Stimulated activated CD4-positive, alpha-beta T cell treated with anti-CD3 and anti-CD28 coated beads, Interleukin-1b, Interleukin-23, amount 100 ng/mL, for 24 hours (primary cell): ENCODE data around the gene CERS4.
"Not testable (repeated sequence)": the region's sequence is repeated elsewhere in the genome, so short reads cannot be mapped to it uniquely, and the experiment has no call there.

Experiments
- DNase-seq, 4 experiments: peaks; one replicate each; pipeline ENCODE4 v3.0.0-alpha.2; 2020; ENCODE audit warnings: low read depth in 4 of 4, low spot score in 1 of 4

The CERS4 gene

DNA sequence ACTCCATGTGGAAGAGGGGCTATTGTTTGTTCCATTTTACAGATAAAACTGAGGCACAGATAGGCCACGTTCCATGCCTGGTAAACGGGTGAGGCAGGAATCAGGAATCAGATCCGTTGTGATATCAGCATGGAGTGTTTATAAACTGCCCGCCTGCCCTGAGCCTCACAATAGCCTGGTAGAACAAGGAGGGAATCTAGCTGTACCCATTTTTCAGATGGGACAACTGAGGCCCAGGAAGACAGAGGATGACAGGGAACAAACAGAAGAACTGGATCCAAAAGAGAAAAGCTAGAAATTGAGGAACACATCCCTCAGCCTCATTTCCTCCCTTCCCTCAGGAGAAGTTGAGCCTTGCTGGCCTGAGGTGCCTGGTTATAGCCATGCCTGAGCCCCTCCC is 32.5 kb downstream of the CERS4 start:
- DNase-seq = no peak

GRCh38 chr19:8242211-8242821 is 33.1 kb downstream of the CERS4 start:
- DNase-seq = no peak

- no peak for DNase-seq
Observed at GRCh38 chr19:8243146-8243545, 34.0 kb downstream of the CERS4 start.

- no peak for DNase-seq
Observed at GRCh38 chr19:8244442-8244841, 35.3 kb downstream of the CERS4 start.

- no peak for DNase-seq
Observed at GRCh38 chr19:8245869-8246835, 37.0 kb downstream of the CERS4 start.

- DNase-seq = not testable (repeated sequence)
Observed at GRCh38 chr19:8247129-8247890, 38.1 kb downstream of the CERS4 start.

DNA sequence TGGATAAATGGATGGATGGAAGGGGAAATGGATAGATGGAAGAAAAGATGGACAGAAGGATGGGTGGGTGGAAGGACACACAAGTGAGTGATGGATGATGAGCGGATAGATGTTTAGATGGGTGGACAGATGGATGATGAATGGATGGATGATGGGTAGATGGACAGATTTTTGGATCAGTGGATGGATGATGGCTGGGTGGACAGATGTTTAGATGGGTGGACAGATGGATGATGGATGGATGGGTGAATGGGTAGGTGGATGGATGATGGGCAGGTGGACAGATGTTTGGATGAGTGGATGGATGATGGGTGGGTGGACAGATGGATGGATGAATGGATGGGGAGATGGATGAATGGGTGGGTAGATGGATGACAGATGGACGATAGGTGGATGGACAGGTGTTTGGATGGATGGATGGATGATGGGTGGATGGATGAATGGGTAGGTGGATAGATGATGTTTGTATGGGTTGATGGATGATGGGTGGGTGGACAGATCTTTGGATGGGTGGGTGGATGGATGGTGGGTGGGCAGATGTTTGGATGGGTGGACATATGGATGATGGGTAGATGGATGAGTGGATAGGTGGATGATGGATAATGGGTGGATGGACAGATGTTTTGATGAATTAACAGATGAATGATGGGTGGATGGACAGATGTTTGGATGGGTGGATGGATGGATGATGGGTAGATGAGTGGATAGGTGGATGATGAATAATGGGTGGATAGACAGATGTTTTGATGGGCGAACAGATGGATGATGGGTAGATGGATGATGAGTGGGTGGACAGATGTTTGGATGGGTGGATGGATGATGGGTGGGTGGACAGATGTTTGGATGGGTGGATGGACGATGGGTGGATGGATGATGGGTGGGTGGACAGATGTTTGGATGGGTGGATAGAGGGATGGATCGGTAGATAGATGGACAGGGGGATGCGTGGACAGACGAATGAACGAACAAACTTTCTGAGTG is 39.5 kb downstream of the CERS4 start:
- no peak for DNase-seq

GRCh38 chr19:8250596-8250995 is 41.4 kb downstream of the CERS4 start:
- no peak for DNase-seq

DNA sequence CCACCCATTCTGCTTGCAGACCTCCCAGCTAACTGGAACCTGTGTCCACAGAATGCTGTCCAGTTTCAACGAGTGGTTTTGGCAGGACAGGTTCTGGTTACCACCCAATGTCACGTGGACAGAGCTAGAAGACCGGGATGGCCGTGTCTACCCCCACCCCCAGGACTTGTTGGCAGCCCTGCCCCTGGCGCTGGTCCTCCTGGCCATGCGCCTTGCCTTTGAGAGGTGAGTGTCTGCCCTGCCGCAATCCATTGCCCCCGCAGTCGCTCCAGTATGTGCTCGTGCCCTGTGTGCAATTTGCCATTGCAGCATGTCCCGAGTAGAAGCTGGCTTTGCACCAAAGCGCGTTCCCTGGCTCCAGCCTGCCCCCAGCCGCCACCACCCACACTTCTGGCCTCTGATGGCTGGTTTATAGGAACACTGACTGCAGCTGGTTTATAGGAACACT is 41.9 kb downstream of the CERS4 start:
- no peak for DNase-seq

GRCh38 chr19:8252922-8253589 is 43.9 kb downstream of the CERS4 start:
- DNase-seq = peak; percentile 75 to 86 (median 79)

- DNase-seq = no peak
Observed at GRCh38 chr19:8253678-8254077, 44.5 kb downstream of the CERS4 start.

DNA sequence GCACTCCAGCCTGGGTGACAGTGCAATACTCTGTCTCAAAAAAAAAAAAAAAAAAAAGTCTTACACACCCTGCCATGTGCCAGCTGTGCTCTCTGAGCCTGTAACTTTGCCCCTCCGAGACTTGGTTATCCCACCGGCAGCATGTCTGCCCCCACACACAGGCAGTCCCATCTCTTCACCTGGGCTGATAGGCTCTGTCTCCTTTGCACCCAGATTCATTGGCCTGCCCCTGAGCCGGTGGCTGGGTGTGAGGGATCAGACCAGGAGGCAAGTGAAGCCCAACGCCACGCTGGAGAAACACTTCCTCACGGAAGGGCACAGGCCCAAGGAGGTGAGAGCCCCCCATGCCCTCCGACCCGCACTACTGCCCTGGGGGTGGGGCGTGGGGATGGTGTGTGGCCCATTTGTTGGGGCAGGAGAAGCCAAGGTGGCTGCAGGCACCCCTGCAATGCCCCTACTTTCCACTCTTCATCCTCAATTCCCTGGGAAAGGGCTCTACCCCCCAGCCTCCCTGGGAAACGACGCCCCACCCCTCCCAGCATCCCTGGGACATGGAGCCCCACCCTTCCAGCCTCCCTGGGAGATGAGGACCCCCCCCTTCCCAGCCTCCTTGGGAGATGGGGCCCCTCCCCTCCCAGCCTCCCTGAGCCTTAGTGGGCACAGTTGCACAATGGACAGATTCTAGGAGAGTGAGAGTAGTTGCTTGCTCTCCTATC is 45.3 kb downstream of the CERS4 start:
- no peak for DNase-seq

DNA sequence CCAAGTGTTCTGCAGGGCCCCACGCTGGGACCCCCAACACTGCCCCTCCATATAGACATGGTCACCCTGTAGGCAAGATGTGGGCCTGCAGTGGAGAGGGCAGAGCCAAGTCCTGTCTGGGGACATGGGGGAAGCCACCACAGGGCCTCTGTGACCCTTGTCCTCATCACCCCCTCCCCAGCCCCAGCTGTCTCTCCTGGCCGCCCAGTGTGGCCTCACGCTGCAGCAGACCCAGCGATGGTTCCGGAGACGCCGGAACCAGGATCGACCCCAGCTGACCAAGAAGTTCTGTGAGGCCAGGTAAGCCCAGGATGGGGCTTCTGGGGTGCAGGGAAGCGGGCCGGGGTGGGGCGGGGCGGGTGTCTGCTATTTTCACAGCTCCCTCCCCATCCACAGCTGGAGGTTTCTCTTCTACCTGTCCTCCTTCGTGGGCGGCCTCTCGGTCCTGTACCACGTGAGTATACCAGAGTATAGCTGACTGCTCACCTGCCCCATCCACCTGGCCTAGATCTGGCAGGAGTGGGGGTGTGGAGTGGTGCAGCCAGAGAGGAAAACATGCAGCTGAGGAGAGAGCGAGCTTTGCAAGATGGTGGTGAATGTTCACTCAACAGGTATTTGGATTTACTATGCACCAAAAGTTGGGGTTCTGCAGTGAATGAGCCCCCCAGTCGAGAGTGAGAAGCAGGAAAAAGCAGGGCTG is 46.4 kb downstream of the CERS4 start:
- DNase-seq = no peak

DNA sequence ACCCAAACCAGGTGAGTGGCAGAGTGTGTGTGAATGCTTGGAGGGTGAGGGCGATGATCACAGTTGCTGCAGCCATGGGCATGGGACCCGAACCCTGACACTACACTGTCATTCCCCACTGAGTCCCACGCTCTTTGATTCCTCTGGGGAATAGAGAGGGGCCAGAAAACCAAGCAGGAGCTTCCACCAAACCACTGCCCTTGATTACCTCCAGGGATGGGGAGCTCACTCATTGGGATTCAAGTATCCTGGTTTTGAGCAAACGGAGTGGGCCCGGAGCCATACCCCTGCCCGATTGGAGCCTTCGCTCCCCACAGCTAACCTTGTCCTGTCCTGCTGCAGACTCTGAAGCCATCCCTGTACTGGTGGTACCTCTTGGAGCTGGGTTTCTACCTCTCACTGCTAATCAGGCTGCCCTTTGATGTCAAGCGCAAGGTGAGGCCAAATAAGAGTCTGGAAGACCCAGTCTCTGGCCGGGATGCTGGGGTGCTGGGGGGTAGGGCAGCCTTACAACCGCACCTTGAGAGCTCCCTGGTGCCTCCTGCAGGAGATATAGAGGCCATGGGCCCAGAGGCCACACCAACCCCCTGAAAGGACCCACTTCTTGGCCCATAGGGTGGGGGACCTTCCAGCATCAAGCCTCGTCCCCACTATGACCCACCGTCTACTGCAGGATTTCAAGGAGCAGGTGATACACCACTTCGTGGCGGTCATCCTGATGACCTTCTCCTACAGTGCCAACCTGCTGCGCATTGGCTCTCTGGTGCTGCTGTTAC is 47.3 kb downstream of the CERS4 start:
- DNase-seq = no peak

GRCh38 chr19:8257052-8257443 is 47.9 kb downstream of the CERS4 start:
- DNase-seq = no peak

DNA sequence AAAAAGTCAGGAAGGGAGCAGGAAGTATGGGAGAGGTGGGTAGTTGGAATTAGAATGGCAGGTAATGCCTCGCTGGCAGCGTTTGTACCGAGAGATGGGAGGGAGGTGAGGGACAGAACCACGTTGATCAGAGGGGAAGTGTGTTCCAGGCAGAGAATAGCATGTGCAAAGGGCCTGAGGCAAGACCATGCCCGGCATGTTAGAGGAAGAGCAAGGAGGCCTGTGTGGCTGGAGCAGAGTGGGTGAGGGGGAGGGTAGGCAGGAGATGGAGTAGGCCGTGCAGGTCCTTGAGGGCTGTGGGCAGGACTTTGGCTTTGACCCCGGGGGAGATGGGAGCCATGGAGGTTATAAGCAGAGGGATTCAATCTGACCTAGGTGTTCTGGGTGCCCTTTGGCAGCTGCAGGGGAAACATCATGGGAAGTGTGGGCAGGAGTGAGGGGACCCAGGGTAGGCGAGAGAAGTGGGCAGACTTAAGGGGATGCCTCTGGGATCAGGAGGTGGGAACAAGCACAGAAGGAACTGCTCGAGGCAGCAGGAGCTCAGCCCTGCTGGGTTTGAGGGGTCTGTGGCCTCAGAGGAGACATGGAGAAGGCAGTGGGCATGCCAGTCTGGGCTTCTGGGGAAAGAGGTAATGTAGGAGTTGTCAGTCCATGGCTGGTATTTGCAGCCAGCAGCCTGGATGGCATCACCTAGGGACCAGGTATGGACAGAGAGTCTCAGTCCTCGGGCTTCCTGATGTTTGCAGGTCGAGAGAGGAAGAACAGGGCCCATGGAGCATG is 50.2 kb downstream of the CERS4 start:
- DNase-seq = no peak

DNA sequence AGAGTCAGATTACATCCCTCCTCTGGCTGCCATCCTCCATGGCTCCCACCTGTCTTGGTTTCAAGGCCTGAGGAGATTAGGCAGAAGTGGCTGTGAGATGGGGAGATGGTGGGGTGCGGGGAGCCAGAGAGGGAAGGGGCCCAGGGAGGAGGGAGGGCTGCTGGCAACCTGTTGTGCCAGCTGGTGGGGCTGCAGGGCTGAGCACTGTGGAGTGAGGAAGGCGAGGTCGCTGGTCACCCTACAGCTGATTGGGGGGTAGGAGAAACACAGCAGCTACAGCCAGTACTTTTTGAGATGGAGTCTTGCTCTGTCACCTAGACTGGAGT is 50.7 kb downstream of the CERS4 start:
- DNase-seq = no peak
